ENCODE data around the gene TBC1D4.

TBC1D4 gene

DNA sequence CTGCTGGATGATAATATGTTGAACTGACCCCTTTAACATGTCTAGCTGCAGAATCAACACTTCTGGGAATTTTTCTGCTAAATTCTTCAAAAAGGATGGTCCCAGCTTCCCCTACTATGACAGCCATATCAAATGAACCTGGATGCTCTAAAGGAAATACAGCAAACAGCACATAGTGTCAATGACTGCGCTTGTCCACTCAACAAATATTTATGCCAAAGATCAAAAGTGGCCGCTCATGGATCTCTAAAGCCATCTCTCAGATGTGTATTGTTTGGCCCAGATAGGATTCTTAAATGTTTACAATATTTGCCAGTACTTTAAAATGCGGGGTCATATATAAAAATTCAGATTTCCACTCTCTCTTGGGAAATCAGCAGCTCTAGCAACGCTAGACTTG, 3.3 kb downstream of the TBC1D4 start:
- DNase-seq (ENCODE audit: extremely low read depth, low read depth) = no peak
- no peak overlapping the region; the same call in 1 of the 2 replicates for H3K4me3 ChIP-seq (replicated peaks; ENCODE audit: low read depth, low read length)
- TF ChIP-seq, protein P1, sequence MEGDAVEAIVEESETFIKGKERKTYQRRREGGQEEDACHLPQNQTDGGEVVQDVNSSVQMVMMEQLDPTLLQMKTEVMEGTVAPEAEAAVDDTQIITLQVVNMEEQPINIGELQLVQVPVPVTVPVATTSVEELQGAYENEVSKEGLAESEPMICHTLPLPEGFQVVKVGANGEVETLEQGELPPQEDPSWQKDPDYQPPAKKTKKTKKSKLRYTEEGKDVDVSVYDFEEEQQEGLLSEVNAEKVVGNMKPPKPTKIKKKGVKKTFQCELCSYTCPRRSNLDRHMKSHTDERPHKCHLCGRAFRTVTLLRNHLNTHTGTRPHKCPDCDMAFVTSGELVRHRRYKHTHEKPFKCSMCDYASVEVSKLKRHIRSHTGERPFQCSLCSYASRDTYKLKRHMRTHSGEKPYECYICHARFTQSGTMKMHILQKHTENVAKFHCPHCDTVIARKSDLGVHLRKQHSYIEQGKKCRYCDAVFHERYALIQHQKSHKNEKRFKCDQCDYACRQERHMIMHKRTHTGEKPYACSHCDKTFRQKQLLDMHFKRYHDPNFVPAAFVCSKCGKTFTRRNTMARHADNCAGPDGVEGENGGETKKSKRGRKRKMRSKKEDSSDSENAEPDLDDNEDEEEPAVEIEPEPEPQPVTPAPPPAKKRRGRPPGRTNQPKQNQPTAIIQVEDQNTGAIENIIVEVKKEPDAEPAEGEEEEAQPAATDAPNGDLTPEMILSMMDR (IDR thresholded peaks at IDR 0.05; ENCODE audit: low read depth, low read length, missing control alignments) = no peak

DNA sequence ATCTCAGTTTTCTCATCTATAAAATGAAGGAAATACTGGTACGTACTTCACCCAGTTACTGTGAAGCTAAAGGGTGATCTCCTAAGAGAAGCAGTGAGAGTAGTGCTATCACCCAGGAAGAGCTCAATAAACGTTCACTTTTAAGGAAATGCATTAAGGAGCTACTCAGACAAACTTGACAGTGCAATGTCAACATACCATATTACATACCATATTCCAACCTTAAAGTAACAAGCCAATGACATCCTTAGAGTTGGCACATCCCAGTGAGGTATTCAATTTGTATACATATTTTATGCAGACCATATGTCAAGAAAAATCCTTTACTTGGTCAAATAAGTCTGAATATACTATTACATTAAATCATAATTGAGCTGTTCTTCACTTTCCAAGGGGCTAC, 7.0 kb downstream of the TBC1D4 start:
- no peak overlapping the region for H3K4me3 ChIP-seq (replicated peaks; ENCODE audit: low read depth, low read length)
- TF ChIP-seq, protein P1 (IDR thresholded peaks at IDR 0.05; ENCODE audit: low read depth, low read length, missing control alignments) = no peak
- no peak for DNase-seq (ENCODE audit: extremely low read depth, low read depth)

DNA sequence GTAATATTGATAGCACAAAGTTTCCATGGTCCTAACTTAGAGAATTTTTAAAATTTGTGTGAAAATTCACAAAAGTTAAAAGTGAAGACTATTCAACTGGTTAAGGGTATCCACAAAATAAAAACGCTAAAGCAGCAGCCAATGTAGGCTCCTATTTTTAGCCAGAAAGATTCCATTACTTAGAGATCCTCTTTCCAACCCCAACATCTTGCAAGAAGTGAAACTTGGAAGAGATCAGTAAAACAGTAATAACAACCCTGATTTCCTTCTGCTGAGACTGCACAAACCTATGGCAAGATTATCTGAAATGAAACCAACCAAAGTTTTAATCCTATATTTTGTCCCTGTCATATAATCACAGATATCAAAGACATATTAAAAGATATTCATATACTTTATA, 8.5 kb downstream of the TBC1D4 start:
- TF ChIP-seq, protein P1 (IDR thresholded peaks at IDR 0.05; ENCODE audit: low read depth, low read length, missing control alignments) = no peak
- DNase-seq (ENCODE audit: extremely low read depth, low read depth) = no peak
- H3K4me3 ChIP-seq (replicated peaks; ENCODE audit: low read depth, low read length) = no peak overlapping the region

DNA sequence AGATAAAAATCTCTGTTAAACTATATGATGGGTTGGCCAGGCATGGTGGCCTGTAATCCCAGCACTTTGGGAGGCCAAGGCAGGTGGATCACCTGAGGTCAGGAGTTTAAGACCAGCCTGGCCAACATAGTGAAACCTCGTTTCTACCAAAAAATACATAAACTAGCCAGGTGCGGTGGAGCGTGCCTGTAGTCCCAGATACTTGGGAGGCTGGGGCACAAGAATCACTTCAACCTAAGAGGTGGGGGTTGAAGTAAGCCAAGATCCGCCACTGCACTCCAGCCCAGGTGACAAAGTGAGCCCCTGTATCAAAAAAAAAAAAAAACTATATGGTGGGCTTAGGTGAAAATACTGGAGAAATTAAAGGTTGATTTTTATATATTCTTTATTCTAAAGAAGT, 11.3 kb downstream of the TBC1D4 start:
- no peak for DNase-seq (ENCODE audit: extremely low read depth, low read depth)
- no peak overlapping the region for H3K4me3 ChIP-seq (replicated peaks; ENCODE audit: low read depth, low read length)

DNA sequence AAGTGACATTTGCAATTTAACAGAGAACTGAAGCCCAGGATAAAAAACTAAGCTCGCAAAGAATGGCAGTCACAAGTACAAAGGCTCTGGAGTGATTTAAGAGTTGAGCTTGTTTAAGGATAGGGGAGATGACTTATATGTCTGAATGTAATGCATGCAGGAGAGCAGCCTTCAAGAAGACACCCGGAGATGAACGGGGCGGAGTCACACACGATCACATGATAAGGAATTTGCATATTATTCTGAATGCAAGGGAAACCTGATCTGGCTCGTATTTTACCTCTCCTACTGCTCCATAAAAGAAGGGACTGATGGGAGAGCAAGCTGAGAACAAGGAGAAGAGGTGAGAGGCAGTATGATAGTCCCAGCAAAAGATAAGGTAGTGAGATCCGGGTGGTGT, 12.9 kb downstream of the TBC1D4 start:
- no peak for DNase-seq (ENCODE audit: extremely low read depth, low read depth)
- TF ChIP-seq, protein P1 (IDR thresholded peaks at IDR 0.05; ENCODE audit: low read depth, low read length, missing control alignments) = no peak
- H3K4me3 ChIP-seq (replicated peaks; ENCODE audit: low read depth, low read length) = no peak overlapping the region

More for the DNA sequence above, 11.3 kb downstream of the TBC1D4 start:
- TF ChIP-seq, protein P1 (IDR thresholded peaks at IDR 0.05; ENCODE audit: low read depth, low read length, missing control alignments) = no peak

GRCh38 chr13:75468602-75469001, 13.4 kb downstream of the TBC1D4 start:
- DNase-seq (ENCODE audit: extremely low read depth, low read depth) = no peak
- H3K4me3 ChIP-seq (replicated peaks; ENCODE audit: low read depth, low read length) = no peak overlapping the region
- TF ChIP-seq, protein P1 (IDR thresholded peaks at IDR 0.05; ENCODE audit: low read depth, low read length, missing control alignments) = no peak

DNA sequence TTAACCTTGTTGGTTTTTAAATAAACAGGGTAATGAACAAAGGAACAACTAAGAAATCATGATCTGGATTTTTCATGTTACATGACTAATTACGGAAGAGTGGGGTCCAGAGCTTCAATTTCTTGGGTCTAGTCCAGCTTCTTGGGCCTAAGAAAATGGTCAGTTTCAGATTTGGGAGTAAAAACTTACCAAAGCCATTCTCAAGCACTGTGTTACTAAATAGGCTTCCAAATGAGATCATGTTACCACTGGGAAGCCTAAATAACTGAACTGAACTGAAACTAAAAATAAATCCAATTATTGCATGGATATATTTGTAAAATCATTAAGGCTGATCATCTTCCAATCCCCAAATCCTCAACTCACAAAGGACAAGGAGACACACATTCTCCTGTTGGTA, 13.9 kb downstream of the TBC1D4 start:
- DNase-seq (ENCODE audit: extremely low read depth, low read depth) = no peak
- no peak overlapping the region for H3K4me3 ChIP-seq (replicated peaks; ENCODE audit: low read depth, low read length)
- TF ChIP-seq, protein P1 (IDR thresholded peaks at IDR 0.05; ENCODE audit: low read depth, low read length, missing control alignments) = no peak
